CD4-positive, alpha-beta T cell treated with Interleukin-17A for 4 hours (primary cell): ENCODE measurements around the gene CCDC127.
"Not testable (repeated sequence)": the region's sequence is repeated elsewhere in the genome, so short reads cannot be mapped to it uniquely, and the experiment has no call there.

ENCODE experiments used
- DNase-seq: peaks from one replicate; pipeline ENCODE4 v3.0.0-alpha.2; 2020; ENCODE audit warnings: mixed read lengths

The CCDC127 gene

GRCh38 chr5:171801-172331, 46.1 kb downstream of the CCDC127 start:
- DNase-seq = no peak

- DNase-seq = no peak
Measured at GRCh38 chr5:170971-171800, 46.8 kb downstream of the CCDC127 start.

GRCh38 chr5:169728-170094, 48.2 kb downstream of the CCDC127 start:
- no peak for DNase-seq

GRCh38 chr5:169071-169727, 48.8 kb downstream of the CCDC127 start:
- no peak for DNase-seq

- DNase-seq = no peak
Measured at GRCh38 chr5:167982-168660, 49.8 kb downstream of the CCDC127 start.

- no peak for DNase-seq
Measured at GRCh38 chr5:167511-167910, 50.4 kb downstream of the CCDC127 start.

GRCh38 chr5:166441-167372, 51.2 kb downstream of the CCDC127 start:
- DNase-seq = no peak

- DNase-seq = not testable (repeated sequence)
Measured at GRCh38 chr5:164783-165182, 53.2 kb downstream of the CCDC127 start.

GRCh38 chr5:164244-164643, 53.7 kb downstream of the CCDC127 start:
- no peak for DNase-seq

- DNase-seq = no peak
Measured at GRCh38 chr5:163841-164240, 54.1 kb downstream of the CCDC127 start.

GRCh38 chr5:163338-163620, 54.7 kb downstream of the CCDC127 start:
- no peak for DNase-seq

- DNase-seq = no peak
Measured at GRCh38 chr5:162565-163337, 55.2 kb downstream of the CCDC127 start.

- DNase-seq = no peak
Measured at GRCh38 chr5:162190-162564, 55.8 kb downstream of the CCDC127 start.

- no peak for DNase-seq
Measured at GRCh38 chr5:161803-162110, 56.2 kb downstream of the CCDC127 start.

GRCh38 chr5:160921-161802, 56.8 kb downstream of the CCDC127 start:
- DNase-seq = no peak

- DNase-seq = no peak
Measured at GRCh38 chr5:160173-160510, 57.8 kb downstream of the CCDC127 start.

- no peak for DNase-seq
Measured at GRCh38 chr5:159448-160172, 58.3 kb downstream of the CCDC127 start.

GRCh38 chr5:158807-159447, 59.0 kb downstream of the CCDC127 start:
- DNase-seq = no peak

- no peak for DNase-seq
Measured at GRCh38 chr5:157801-158200, 60.2 kb downstream of the CCDC127 start.

GRCh38 chr5:157126-157715, 60.7 kb downstream of the CCDC127 start:
- no peak for DNase-seq
